Measurements from ENCODE around the gene TBC1D22A.

The TBC1D22A gene

DNA sequence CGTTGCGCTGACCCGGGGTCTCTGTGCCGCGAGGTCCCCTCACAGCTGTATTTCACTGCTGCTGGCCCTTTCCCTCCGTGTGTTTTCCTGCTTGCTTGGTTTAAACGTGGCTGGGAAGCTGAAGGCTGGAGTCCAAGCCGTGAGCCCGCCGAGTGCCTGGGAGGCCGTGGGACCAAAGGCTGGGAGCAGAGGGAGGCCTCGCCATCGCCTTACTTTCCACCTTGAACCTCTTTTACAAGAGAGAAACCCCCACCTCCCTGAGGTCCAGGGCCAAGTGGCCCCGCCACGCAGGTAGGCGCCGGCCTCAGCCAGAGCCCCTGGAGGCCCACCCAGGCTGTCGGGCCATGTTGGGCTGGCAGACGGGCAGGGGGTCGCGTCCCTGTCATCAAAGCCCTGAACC lies 411.6 kb downstream of the TBC1D22A start:
- Histone ChIP-seq H3K4me2 (ENCODE audit: low read depth, low read length) (no peak overlapping the region), H3K27me3 (replicated peaks; ENCODE audit: insufficient read depth, low read length) (no peaks in the 10 kb centered on the region), H3K9me2 (replicated peaks; ENCODE audit: insufficient read depth, low read length) (no peaks in the 10 kb centered on the region), H3K9ac (ENCODE audit: low read length) (no peak overlapping the region), H3K9me3 (replicated peaks; ENCODE audit: insufficient read depth, low read length) (no peaks in the 10 kb centered on the region), H3K27ac (ENCODE audit: low read length) (no peak overlapping the region), H3F3A (ENCODE audit: insufficient read depth, low read length) (no peaks in the 10 kb centered on the region), H3K79me2 (ENCODE audit: low read length) (no peaks in the 10 kb centered on the region), H2AFZ (ENCODE audit: low read length) (no peak overlapping the region), H3K36me3 (replicated peaks; ENCODE audit: insufficient read depth, low read length) (no peaks in the 10 kb centered on the region), H4K20me1 (ENCODE audit: insufficient read depth, low read length) (no peaks in the 10 kb centered on the region), H3K4me3 (ENCODE audit: low read length) (no peak overlapping the region), H3K4me1 (ENCODE audit: low read length) (no peaks in the 10 kb centered on the region)
- DNase-seq: no peak
- TF ChIP-seq EZH2 (optimal IDR thresholded peaks at IDR 0.05; ENCODE audit: low read depth, low read length): no peak
- TF ChIP-seq, protein P1, sequence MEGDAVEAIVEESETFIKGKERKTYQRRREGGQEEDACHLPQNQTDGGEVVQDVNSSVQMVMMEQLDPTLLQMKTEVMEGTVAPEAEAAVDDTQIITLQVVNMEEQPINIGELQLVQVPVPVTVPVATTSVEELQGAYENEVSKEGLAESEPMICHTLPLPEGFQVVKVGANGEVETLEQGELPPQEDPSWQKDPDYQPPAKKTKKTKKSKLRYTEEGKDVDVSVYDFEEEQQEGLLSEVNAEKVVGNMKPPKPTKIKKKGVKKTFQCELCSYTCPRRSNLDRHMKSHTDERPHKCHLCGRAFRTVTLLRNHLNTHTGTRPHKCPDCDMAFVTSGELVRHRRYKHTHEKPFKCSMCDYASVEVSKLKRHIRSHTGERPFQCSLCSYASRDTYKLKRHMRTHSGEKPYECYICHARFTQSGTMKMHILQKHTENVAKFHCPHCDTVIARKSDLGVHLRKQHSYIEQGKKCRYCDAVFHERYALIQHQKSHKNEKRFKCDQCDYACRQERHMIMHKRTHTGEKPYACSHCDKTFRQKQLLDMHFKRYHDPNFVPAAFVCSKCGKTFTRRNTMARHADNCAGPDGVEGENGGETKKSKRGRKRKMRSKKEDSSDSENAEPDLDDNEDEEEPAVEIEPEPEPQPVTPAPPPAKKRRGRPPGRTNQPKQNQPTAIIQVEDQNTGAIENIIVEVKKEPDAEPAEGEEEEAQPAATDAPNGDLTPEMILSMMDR (IDR thresholded peaks at IDR 0.05; ENCODE audit: low read length): no peak
- no peak for TF ChIP-seq EZH2phosphoT487 (IDR thresholded peaks at IDR 0.05; ENCODE audit: low read length)

DNA sequence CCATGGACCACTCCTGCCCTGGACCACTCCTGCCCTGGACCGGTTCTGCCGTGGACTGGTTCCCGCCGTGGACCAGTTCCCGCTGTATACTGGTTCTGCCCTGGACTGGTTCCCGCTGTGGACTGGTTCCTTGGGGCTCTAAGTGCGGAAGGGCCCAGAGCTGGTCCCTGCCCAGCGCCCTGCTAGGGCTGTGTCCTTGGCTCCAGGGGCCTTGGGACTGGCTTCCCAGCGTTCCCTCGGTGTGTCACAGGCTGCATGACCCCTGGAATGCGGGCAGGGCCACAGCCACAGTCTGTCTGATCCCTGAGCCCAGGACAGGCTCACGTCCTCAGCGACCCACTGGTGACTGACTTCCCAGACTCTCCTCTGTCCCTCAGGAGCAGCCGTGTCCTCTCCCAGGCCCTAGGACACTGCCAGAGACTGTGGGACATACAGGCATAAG lies 412.2 kb downstream of the TBC1D22A start:
- Histone ChIP-seq H3K79me2 (ENCODE audit: low read length) (no peaks in the 10 kb centered on the region), H4K20me1 (ENCODE audit: insufficient read depth, low read length) (no peaks in the 10 kb centered on the region), H3K9me3 (replicated peaks; ENCODE audit: insufficient read depth, low read length) (no peaks in the 10 kb centered on the region), H3F3A (ENCODE audit: insufficient read depth, low read length) (no peaks in the 10 kb centered on the region), H3K36me3 (replicated peaks; ENCODE audit: insufficient read depth, low read length) (no peaks in the 10 kb centered on the region), H2AFZ (ENCODE audit: low read length) (no peak overlapping the region), H3K9ac (ENCODE audit: low read length) (no peak overlapping the region), H3K4me1 (ENCODE audit: low read length) (no peaks in the 10 kb centered on the region), H3K4me2 (ENCODE audit: low read depth, low read length) (no peak overlapping the region), H3K27ac (ENCODE audit: low read length) (no peak overlapping the region), H3K27me3 (replicated peaks; ENCODE audit: insufficient read depth, low read length) (no peaks in the 10 kb centered on the region), H3K9me2 (replicated peaks; ENCODE audit: insufficient read depth, low read length) (no peaks in the 10 kb centered on the region), H3K4me3 (ENCODE audit: low read length) (no peak overlapping the region)
- no peak for DNase-seq
- TF ChIP-seq EZH2phosphoT487 (IDR thresholded peaks at IDR 0.05; ENCODE audit: low read length) (no peak), EZH2 (optimal IDR thresholded peaks at IDR 0.05; ENCODE audit: low read depth, low read length) (no peak)
- TF ChIP-seq, protein P1 (IDR thresholded peaks at IDR 0.05; ENCODE audit: low read length): no peak

DNA sequence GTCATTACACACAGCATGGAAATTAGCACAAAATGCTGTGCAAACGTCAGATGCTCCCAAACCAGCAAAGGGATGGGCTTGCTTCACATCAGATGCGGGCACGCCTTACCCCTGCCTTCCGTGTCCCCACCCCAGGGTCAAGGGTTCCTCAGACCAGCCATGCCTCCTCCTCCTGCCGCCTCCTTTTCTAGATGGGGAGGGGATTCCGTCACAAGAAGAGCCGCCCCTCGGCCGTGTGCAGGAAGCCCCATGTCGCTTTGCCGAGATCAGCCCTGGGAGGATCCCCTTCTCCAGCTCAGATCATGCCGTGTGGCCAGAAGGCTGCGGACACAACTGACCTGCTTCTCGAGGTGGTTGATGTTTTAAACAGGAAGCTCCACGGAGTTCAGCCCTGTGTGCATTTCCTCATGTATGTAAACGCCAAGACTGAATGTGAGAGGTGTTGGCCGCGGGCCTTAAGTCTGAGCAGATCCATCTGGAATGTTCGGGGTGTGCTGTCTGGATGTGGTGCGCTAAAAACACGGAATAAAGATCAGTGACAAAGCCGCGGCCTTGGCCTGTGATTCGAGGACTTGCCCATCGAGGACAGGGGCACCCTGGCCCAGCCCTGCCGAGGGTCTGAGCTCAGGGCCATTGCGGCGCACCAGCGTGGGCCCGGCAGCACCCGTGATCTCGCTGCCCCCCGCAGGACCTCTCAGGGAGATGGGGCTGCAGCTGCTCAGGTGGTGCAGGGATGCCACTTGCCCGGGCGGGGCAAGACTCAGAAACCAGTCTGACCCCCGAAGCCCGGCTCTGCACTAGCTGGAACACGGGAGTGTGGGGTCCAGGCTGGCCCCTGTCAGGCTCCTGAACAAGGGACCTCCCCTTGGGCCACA lies 412.9 kb downstream of the TBC1D22A start:
- Histone ChIP-seq H3K27ac (ENCODE audit: low read length) (no peak overlapping the region), H3K9me2 (replicated peaks; ENCODE audit: insufficient read depth, low read length) (no peaks in the 10 kb centered on the region), H3K4me1 (ENCODE audit: low read length) (no peaks in the 10 kb centered on the region), H3K4me3 (ENCODE audit: low read length) (no peak overlapping the region), H3K27me3 (replicated peaks; ENCODE audit: insufficient read depth, low read length) (no peaks in the 10 kb centered on the region), H3F3A (ENCODE audit: insufficient read depth, low read length) (no peaks in the 10 kb centered on the region), H3K79me2 (ENCODE audit: low read length) (no peaks in the 10 kb centered on the region), H4K20me1 (ENCODE audit: insufficient read depth, low read length) (no peaks in the 10 kb centered on the region), H3K4me2 (ENCODE audit: low read depth, low read length) (no peak overlapping the region), H2AFZ (ENCODE audit: low read length) (no peak overlapping the region), H3K9ac (ENCODE audit: low read length) (no peak overlapping the region), H3K36me3 (replicated peaks; ENCODE audit: insufficient read depth, low read length) (no peaks in the 10 kb centered on the region), H3K9me3 (replicated peaks; ENCODE audit: insufficient read depth, low read length) (no peaks in the 10 kb centered on the region)
- no peak for TF ChIP-seq EZH2 (optimal IDR thresholded peaks at IDR 0.05; ENCODE audit: low read depth, low read length)
- TF ChIP-seq EZH2phosphoT487 (IDR thresholded peaks at IDR 0.05; ENCODE audit: low read length): no peak
- TF ChIP-seq, protein P1 (IDR thresholded peaks at IDR 0.05; ENCODE audit: low read length): no peak
- DNase-seq: no peak
